Hepatocyte (in vitro differentiated cells): ENCODE measurements around the gene REX1BD. TPM values are rescaled to one million over a fixed set of nuclear protein-coding genes. Genes with fewer than 3 reads are reported as not detected.

Source experiments
- DNase-seq: peaks from one replicate; pipeline ENCODE4 v3.0.0-alpha.2; 2016; ENCODE audit warnings: low spot score
- H2AFZ ChIP-seq: fragments of 200-600 bp; sonication (generic); 2 replicates; pipeline ENCODE4 v1.6.0; 2016; ENCODE audit warnings: antibody characterized with exemption, mild to moderate bottlenecking
- H3K27ac ChIP-seq: fragments of 200-600 bp; sonication (generic); 2 replicates; pipeline ENCODE4 v1.5.1; 2016; ENCODE audit warnings: mild to moderate bottlenecking
- H3K27me3 ChIP-seq: fragments of 200-600 bp; sonication (generic); 2 replicates; pipeline ENCODE4 v1.6.1; 2016
- H3K36me3 ChIP-seq: fragments of 200-600 bp; sonication (generic); replicated peaks from 2 replicates; pipeline ENCODE4 v1.5.1; 2016; ENCODE audit warnings: low read depth; ENCODE audit not compliant: insufficient read depth
- H3K4me1 ChIP-seq: fragments of 200-600 bp; sonication (generic); 2 replicates; pipeline ENCODE4 v1.5.1; 2016; ENCODE audit warnings: mild to moderate bottlenecking, moderate library complexity; ENCODE audit not compliant: insufficient read depth
- H3K4me2 ChIP-seq: fragments of 200-600 bp; sonication (generic); 2 replicates; pipeline ENCODE4 v1.6.0; 2016
- H3K4me3 ChIP-seq: fragments of 200-600 bp; sonication (generic); 2 replicates; pipeline ENCODE4 v1.5.1; 2016; ENCODE audit warnings: mild to moderate bottlenecking
- H3K79me2 ChIP-seq: fragments of 200-600 bp; sonication (generic); 2 replicates; pipeline ENCODE4 v1.6.0; 2017; ENCODE audit warnings: mild to moderate bottlenecking
- H3K9me2 ChIP-seq: fragments of 200-600 bp; sonication (generic); replicated peaks from 2 replicates; pipeline ENCODE4 v1.6.0; 2017; ENCODE audit warnings: mild to moderate bottlenecking; ENCODE audit not compliant: insufficient read depth
- H3K9me3 ChIP-seq: fragments of 200-600 bp; sonication (generic); 2 replicates; pipeline ENCODE4 v1.5.1; 2016; ENCODE audit warnings: low read depth, mild to moderate bottlenecking
- H4K20me1 ChIP-seq: fragments of 200-600 bp; sonication (generic); 2 replicates; pipeline ENCODE4 v1.6.0; 2016; ENCODE audit warnings: mild to moderate bottlenecking; ENCODE audit not compliant: insufficient read depth, poor library complexity, severe bottlenecking
- CTCF ChIP-seq: fragments of 200-600 bp; sonication (generic); IDR thresholded peaks from 2 replicates; pipeline ENCODE4 v1.5.1; 2016; ENCODE audit warnings: antibody characterized with exemption, mild to moderate bottlenecking; ENCODE audit not compliant: poor library complexity
- EZH2 ChIP-seq: fragments of 200-600 bp; sonication (generic); IDR thresholded peaks from 2 replicates; pipeline ENCODE4 v1.6.1; 2016; ENCODE audit warnings: antibody characterized with exemption, mild to moderate bottlenecking, borderline replicate concordance
- EZH2phosphoT487 ChIP-seq: fragments of 200-600 bp; sonication (generic); IDR thresholded peaks from one replicate; pipeline ENCODE4 v1.6.1; 2018; ENCODE audit warnings: antibody characterized with exemption, mild to moderate bottlenecking, low read depth, moderate library complexity; ENCODE audit not compliant: unreplicated experiment, severe bottlenecking
- WGBS: methylation state at CpG from one replicate; pipeline ENCODE4 v1.1.6; 2016; ENCODE audit warnings: low lambda C conversion rate; ENCODE audit errors: missing lambda C conversion rate; 5-methylcytosine and 5-hydroxymethylcytosine counted together
- polyA plus RNA-seq: library from polyadenylated mRNA; unstranded; fragments of >200 nt; fragmentation: Nextera tagmentation; extraction: Ambion mirVana; gene quantifications from 2 replicates; pipeline ENCODE4 v1.2.1, GENCODE V29; 2016
- total RNA-seq: library from RNA; depleted of rRNA; stranded (reverse); fragments of >200 nt; gene quantifications from 2 replicates; pipeline ENCODE4 v1.2.3, GENCODE V29; 2014

Gene REX1BD
- total and polyA plus RNA-seq, 2 experiments from 2014 or later: 62.6 to 105 TPM

- H2AFZ ChIP-seq: no peak overlapping the region
- WGBS: 79% methylated on average over 7 of the region's 7 CpGs
- no peak overlapping the region for H3K27ac ChIP-seq
These were observed 8.3 kb upstream of the REX1BD start for GRCh38 chr19:18580311-18580710.

GRCh38 chr19:18586306-18586705 lies 2.3 kb upstream of the REX1BD start:
- Histone ChIP-seq H3K9me2 (no peaks in the 10 kb centered on the region), H3K4me3 (no peak overlapping the region), H3K9me3 (no peaks in the 10 kb centered on the region), H3K4me1 (peaks cover 13% of the 10 kb centered on the region), H3K79me2 (peaks cover 4% of the 10 kb centered on the region), H3K27me3 (no peaks in the 10 kb centered on the region), H2AFZ (no peak overlapping the region), H3K27ac (no peak overlapping the region), H4K20me1 (no peaks in the 10 kb centered on the region), H3K4me2 (no peak overlapping the region), H3K36me3 (no peaks in the 10 kb centered on the region)
- TF ChIP-seq CTCF (no peak), EZH2 (no peak), EZH2phosphoT487 (no peak)
- 63% methylated on average over 2 of the region's 2 CpGs for WGBS
- no peak for DNase-seq

More at GRCh38 chr19:18580311-18580710, 8.3 kb upstream of the REX1BD start:
- DNase-seq: no peak
- H3K9me3 ChIP-seq: no peaks in the 10 kb centered on the region
- H3K36me3 ChIP-seq: no peaks in the 10 kb centered on the region
- H3K4me2 ChIP-seq: no peak overlapping the region
- no peaks in the 10 kb centered on the region for H4K20me1 ChIP-seq
- no peaks in the 10 kb centered on the region for H3K79me2 ChIP-seq
- no peak overlapping the region for H3K4me3 ChIP-seq
- H3K9me2 ChIP-seq: no peaks in the 10 kb centered on the region
- no peaks in the 10 kb centered on the region for H3K4me1 ChIP-seq
- TF ChIP-seq CTCF (no peak), EZH2 (no peak), EZH2phosphoT487 (no peak)
- H3K27me3 ChIP-seq: no peaks in the 10 kb centered on the region

DNA sequence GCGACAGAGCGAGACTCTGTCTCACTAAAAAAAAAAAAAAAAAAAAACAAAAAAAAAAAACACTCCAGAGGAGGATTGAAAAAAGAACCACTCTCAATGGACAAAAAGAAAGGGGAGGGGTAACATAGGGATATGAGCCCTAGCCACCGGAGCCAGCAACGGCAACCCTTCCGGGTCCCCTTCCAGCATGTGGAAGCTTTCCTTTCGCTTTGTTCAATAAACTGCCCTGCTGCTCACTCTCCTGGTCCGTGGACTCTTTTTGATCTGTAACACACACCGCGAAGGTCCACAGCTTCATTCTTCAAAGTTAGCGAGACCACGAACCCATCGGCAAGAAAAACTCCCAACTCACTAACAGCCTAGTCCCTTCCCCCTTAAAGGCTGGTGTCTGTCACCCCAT lies 1.0 kb upstream of the REX1BD start:
- Histone ChIP-seq H3K4me1 (peaks cover 13% of the 10 kb centered on the region), H3K27ac (peak overlapping the region; percentile 81), H3K4me2 (no peak overlapping the region), H3K9me2 (no peaks in the 10 kb centered on the region), H3K9me3 (no peaks in the 10 kb centered on the region), H4K20me1 (no peaks in the 10 kb centered on the region), H3K36me3 (no peaks in the 10 kb centered on the region), H3K4me3 (no peak overlapping the region), H2AFZ (no peak overlapping the region), H3K27me3 (no peaks in the 10 kb centered on the region), H3K79me2 (peaks cover 4% of the 10 kb centered on the region)
- DNase-seq: no peak
- WGBS: 94% methylated on average over 10 of the region's 12 CpGs
- TF ChIP-seq CTCF (no peak), EZH2 (no peak), EZH2phosphoT487 (no peak)

DNA sequence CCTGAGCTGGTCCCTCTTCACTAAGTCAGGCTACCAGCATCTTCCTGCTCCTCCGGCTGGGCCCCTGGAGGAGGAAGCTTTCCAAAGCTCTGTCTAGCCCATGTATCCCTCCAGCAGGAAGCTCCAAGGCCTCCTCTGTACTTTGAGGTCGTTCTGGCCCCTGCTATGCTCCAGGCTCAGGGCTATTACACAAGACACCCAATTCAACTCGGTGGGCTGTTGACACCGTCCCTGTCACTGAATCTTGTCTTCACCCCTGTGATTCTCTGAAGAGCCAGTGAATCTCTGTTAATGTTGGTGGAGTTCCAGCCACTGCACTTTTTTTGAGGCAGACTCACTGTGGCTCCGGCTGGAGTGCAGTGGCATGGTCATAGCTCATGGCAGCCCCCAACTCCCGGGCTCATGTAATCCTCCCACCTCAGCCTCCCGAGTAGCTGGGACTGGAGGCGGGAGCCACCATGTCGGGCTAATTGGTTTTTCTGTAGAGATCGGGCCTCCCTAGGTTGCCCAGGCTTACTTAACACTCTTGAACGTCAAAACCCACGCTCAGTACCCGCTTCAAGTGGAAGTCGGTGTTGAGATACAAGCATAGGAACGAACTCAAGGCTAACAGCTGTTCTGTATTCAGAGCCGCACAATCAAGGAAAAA lies 512 bp upstream of the REX1BD start:
- no peaks in the 10 kb centered on the region for H3K9me2 ChIP-seq
- no peaks in the 10 kb centered on the region for H3K36me3 ChIP-seq
- H3K4me3 ChIP-seq: peak overlapping the region; percentile 1
- DNase-seq: no peak
- no peaks in the 10 kb centered on the region for H4K20me1 ChIP-seq
- peak overlapping the region; percentile 81 for H3K27ac ChIP-seq
- WGBS: 47% methylated on average over 16 of the region's 16 CpGs
- H3K27me3 ChIP-seq: no peaks in the 10 kb centered on the region
- H3K79me2 ChIP-seq: peaks cover 4% of the 10 kb centered on the region
- H3K9me3 ChIP-seq: no peaks in the 10 kb centered on the region
- peaks cover 13% of the 10 kb centered on the region for H3K4me1 ChIP-seq
- peak overlapping the region; percentile 94 for H2AFZ ChIP-seq
- peak overlapping the region; percentile 100 for H3K4me2 ChIP-seq
- TF ChIP-seq CTCF (no peak), EZH2phosphoT487 (no peak), EZH2 (no peak)
